ENCODE data around the gene ACTL8. TPM values are rescaled to one million over a fixed set of nuclear protein-coding genes. Genes with fewer than 3 reads are reported as not detected.
A peak's percentile ranks its signal among the peaks of the same experiment; 100 is the strongest.

The ACTL8 gene
- total RNA-seq, 4 donors from 2014 or later, result not detected

DNA sequence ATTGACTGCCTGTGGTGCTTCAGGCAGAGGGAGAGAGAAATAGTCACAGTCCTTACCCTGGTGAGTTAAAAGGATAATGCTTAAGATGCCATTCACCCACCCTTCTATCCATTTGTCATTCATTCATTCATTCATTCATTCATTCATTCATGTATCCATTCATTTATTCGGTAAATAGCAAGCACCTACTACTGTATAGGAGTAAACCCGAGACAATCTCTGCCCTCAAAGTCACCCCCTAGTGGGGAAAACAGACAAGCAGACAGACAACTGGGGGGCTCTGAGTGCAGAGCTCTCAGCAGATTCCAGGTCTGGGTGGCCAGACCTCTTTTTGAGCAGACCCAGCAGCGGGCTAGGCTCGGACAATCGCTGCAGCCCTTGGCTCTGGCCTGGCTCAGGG, 14.1 kb upstream of the ACTL8 start:
- Histone ChIP-seq H3K27ac (no peak overlapping the region), H3K27me3 (peaks cover 0 to 36% of the 10 kb centered on the region in 2 donors), H3K36me3 (no peaks in the 10 kb centered on the region), H3K4me3 (no peak overlapping the region), H3K9me3 (no peaks in the 10 kb centered on the region), H3K4me1 (peaks cover 0 to 13% (median 3%) of the 10 kb centered on the region in 4 donors)
- 70 to 74% methylated on average over 5 of the region's 5 CpGs for WGBS, 2 donors
- TF ChIP-seq EP300 (IDR thresholded peaks at IDR 0.05) (no peak), POLR2A (IDR thresholded peaks at IDR 0.05) (no peak)
- no peak for DNase-seq (ENCODE audit: low spot score in 2 of 2)

DNA sequence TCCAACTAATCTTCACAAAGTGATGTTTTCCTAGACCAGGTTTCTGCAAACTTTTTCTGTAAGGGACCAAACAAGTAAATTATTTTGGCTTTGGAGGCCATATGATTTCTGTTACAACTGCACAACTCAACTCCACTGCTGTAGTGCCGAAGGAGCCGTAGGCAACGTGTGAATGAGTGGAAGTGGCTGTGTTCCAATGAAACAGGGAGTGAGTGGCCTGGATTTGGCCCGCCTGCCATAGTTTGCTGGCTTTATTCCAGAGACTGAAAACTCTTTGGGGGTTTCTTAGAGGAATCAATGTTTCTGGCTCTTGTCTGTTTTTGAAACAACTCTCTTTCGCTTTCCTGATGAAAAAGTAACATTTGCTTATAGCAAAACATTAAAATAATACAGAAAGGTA, 12.6 kb upstream of the ACTL8 start:
- H3K36me3 ChIP-seq, result no peaks in the 10 kb centered on the region
- peaks cover 0 to 13% (median 3%) of the 10 kb centered on the region in 4 donors for H3K4me1 ChIP-seq
- peak in 1 of 2 donors; percentile 12 for DNase-seq (ENCODE audit: low spot score in 2 of 2)
- TF ChIP-seq POLR2A (IDR thresholded peaks at IDR 0.05) (no peak), EP300 (IDR thresholded peaks at IDR 0.05) (no peak), CTCF (IDR thresholded peaks at IDR 0.05) (no peak)
- H3K27ac ChIP-seq, result no peak overlapping the region
- H3K27me3 ChIP-seq, result peaks cover 0 to 24% of the 10 kb centered on the region in 2 donors
- no peaks in the 10 kb centered on the region for H3K9me3 ChIP-seq
- H3K4me3 ChIP-seq, result no peak overlapping the region
- 13 to 21% methylated on average over 5 of the region's 5 CpGs for WGBS, 2 donors

GRCh38 chr1:17743008-17743647, 12.0 kb upstream of the ACTL8 start:
- no peak for TF ChIP-seq POLR2A (IDR thresholded peaks at IDR 0.05)
- TF ChIP-seq CTCF (IDR thresholded peaks at IDR 0.05), result no peak
- no peak for TF ChIP-seq EP300 (IDR thresholded peaks at IDR 0.05)
- peaks cover 0 to 13% (median 3%) of the 10 kb centered on the region in 4 donors for H3K4me1 ChIP-seq
- H3K27me3 ChIP-seq, result peaks cover 0 to 20% of the 10 kb centered on the region in 2 donors
- H3K27ac ChIP-seq, result no peak overlapping the region
- no peaks in the 10 kb centered on the region for H3K36me3 ChIP-seq
- no peak for DNase-seq (ENCODE audit: low spot score in 2 of 2)
- no peak overlapping the region for H3K4me3 ChIP-seq
- H3K9me3 ChIP-seq, result no peaks in the 10 kb centered on the region
- 26 to 44% methylated on average over 11 of the region's 11 CpGs for WGBS, 2 donors

- H3K4me1 ChIP-seq, result peaks cover 0 to 13% (median 3%) of the 10 kb centered on the region in 4 donors
- no peak overlapping the region for H3K4me3 ChIP-seq
- no peak for DNase-seq (ENCODE audit: low spot score in 2 of 2)
- no peaks in the 10 kb centered on the region for H3K9me3 ChIP-seq
- no peaks in the 10 kb centered on the region for H3K36me3 ChIP-seq
- TF ChIP-seq CTCF (IDR thresholded peaks at IDR 0.05) (no peak), EP300 (IDR thresholded peaks at IDR 0.05) (no peak), POLR2A (IDR thresholded peaks at IDR 0.05) (no peak)
- H3K27me3 ChIP-seq, result peaks cover 0 to 18% of the 10 kb centered on the region in 2 donors
- 90 to 94% methylated on average over 3 of the region's 3 CpGs for WGBS, 2 donors
- no peak overlapping the region for H3K27ac ChIP-seq
Observed at GRCh38 chr1:17743925-17744324, 11.2 kb upstream of the ACTL8 start.

- Histone ChIP-seq H3K4me1 (peaks cover 0 to 13% (median 3%) of the 10 kb centered on the region in 4 donors), H3K4me3 (no peak overlapping the region), H3K27me3 (peaks cover 0 to 18% of the 10 kb centered on the region in 2 donors), H3K27ac (no peak overlapping the region), H3K36me3 (no peaks in the 10 kb centered on the region), H3K9me3 (no peaks in the 10 kb centered on the region)
- WGBS, 2 donors, result 76 to 83% methylated on average over 11 of the region's 11 CpGs
- TF ChIP-seq POLR2A (IDR thresholded peaks at IDR 0.05), result no peak
- TF ChIP-seq EP300 (IDR thresholded peaks at IDR 0.05), result no peak
- TF ChIP-seq CTCF (IDR thresholded peaks at IDR 0.05), result no peak
- DNase-seq (ENCODE audit: low spot score in 2 of 2), result no peak
Observed at GRCh38 chr1:17744666-17745478, 10.3 kb upstream of the ACTL8 start.

Data from tibial nerve (tissue), 4 donors.